Trophoblast cell (in vitro differentiated cells and primary cell): ENCODE measurements around the gene NSG2.

Experiments
- DNase-seq, 2 donors: peaks; one replicate each; pipeline ENCODE4 v3.0.0-alpha.2; 2016
- H2AFZ ChIP-seq: 2 replicates; pipeline ENCODE4 v1.6.1; 2013; ENCODE audit warnings: low read length, moderate library complexity, mild to moderate bottlenecking; ENCODE audit not compliant: insufficient read depth, poor library complexity
- H2AK5ac ChIP-seq: 2 replicates; pipeline ENCODE4 v1.6.1; 2013; ENCODE audit warnings: mild to moderate bottlenecking, low read length
- H2BK120ac ChIP-seq: 2 replicates; pipeline ENCODE4 v1.6.1; 2013; ENCODE audit warnings: low read length, mild to moderate bottlenecking, moderate library complexity; ENCODE audit not compliant: insufficient read depth, poor library complexity
- H2BK12ac ChIP-seq: 2 replicates; pipeline ENCODE4 v1.6.1; 2013; ENCODE audit warnings: mild to moderate bottlenecking, low read length, moderate library complexity
- H2BK5ac ChIP-seq: 2 replicates; pipeline ENCODE4 v1.6.1; 2013; ENCODE audit warnings: low read length, low read depth, moderate library complexity, mild to moderate bottlenecking; ENCODE audit not compliant: poor library complexity
- H3K14ac ChIP-seq: 2 replicates; pipeline ENCODE4 v1.6.1; 2013; ENCODE audit warnings: mild to moderate bottlenecking, low read length
- H3K18ac ChIP-seq: 2 replicates; pipeline ENCODE4 v1.6.1; 2013; ENCODE audit warnings: mild to moderate bottlenecking, low read length
- H3K23ac ChIP-seq: 2 replicates; pipeline ENCODE4 v1.6.1; 2013; ENCODE audit warnings: low read length
- H3K27ac ChIP-seq: 2 replicates; pipeline ENCODE4 v1.5.1; 2013; ENCODE audit warnings: low read depth, mild to moderate bottlenecking, inconsistent platforms, low read length, moderate library complexity
- H3K27me3 ChIP-seq: 2 replicates; pipeline ENCODE4 v1.6.1; 2013; ENCODE audit warnings: inconsistent platforms, mild to moderate bottlenecking, low read length, moderate library complexity; ENCODE audit not compliant: insufficient read depth
- H3K36me3 ChIP-seq, 2 experiments: 1 replicate in 1 of 2; 2 replicates in 1 of 2; pipeline ENCODE4 v1.6.1; 2013; ENCODE audit warnings: low read length in 2 of 2, mild to moderate bottlenecking in 2 of 2, moderate library complexity in 1 of 2; ENCODE audit not compliant: insufficient read depth in 2 of 2, control insufficient read depth in 1 of 2
- H3K4ac ChIP-seq: 2 replicates; pipeline ENCODE4 v1.6.1; 2013; ENCODE audit warnings: low read depth, mild to moderate bottlenecking, low read length, moderate library complexity
- H3K4me1 ChIP-seq, 2 experiments: 1 replicate in 1 of 2; 2 replicates in 1 of 2; pipeline ENCODE4 v1.6.1; 2013; ENCODE audit warnings: low read length in 2 of 2, mild to moderate bottlenecking in 2 of 2, moderate library complexity in 1 of 2; ENCODE audit not compliant: insufficient read depth in 2 of 2, control insufficient read depth in 1 of 2
- H3K4me2 ChIP-seq: 2 replicates; pipeline ENCODE4 v1.6.1; 2013; ENCODE audit warnings: inconsistent platforms, mild to moderate bottlenecking, low read length, moderate library complexity
- H3K4me3 ChIP-seq: 2 replicates; pipeline ENCODE4 v1.5.1; 2013; ENCODE audit warnings: mild to moderate bottlenecking, low read depth, low read length, inconsistent platforms
- H3K79me1 ChIP-seq: one replicate; pipeline ENCODE4 v1.6.1; 2013; ENCODE audit warnings: low read length
- H3K79me2 ChIP-seq: 2 replicates; pipeline ENCODE4 v1.6.1; 2013; ENCODE audit warnings: low read length, mild to moderate bottlenecking; ENCODE audit not compliant: control insufficient read depth, insufficient read depth, poor library complexity
- H3K9ac ChIP-seq: 2 replicates; pipeline ENCODE4 v1.6.1; 2013; ENCODE audit warnings: mild to moderate bottlenecking, low read length
- H3K9me3 ChIP-seq: 2 replicates; pipeline ENCODE4 v1.6.1; 2013; ENCODE audit warnings: low read depth, mild to moderate bottlenecking, control low read depth, inconsistent platforms, low read length; ENCODE audit not compliant: insufficient read depth
- H4K12ac ChIP-seq: 2 replicates; pipeline ENCODE4 v1.6.1; 2013; ENCODE audit warnings: low read depth, mild to moderate bottlenecking, low read length, moderate library complexity
- H4K8ac ChIP-seq: 2 replicates; pipeline ENCODE4 v1.6.1; 2013; ENCODE audit warnings: low read depth, mild to moderate bottlenecking, low read length, moderate library complexity
- H4K91ac ChIP-seq: one replicate; pipeline ENCODE4 v1.6.1; 2013; ENCODE audit warnings: low read depth, mild to moderate bottlenecking, low read length, moderate library complexity
- WGBS: extraction: QIAGEN DNeasy Blood & Tissue Kit; methylation state at CpG from one replicate; pipeline ENCODE4 v1.1.7; 2013; ENCODE audit warnings: missing lambda C conversion rate; ENCODE audit not compliant: insufficient read length, insufficient coverage; ENCODE audit errors: extremely low coverage; 5-methylcytosine and 5-hydroxymethylcytosine counted together

NSG2 gene

GRCh38 chr5:174053905-174054304 is 8.4 kb downstream of the NSG2 start:
- H3K4me3 ChIP-seq, result no peak overlapping the region
- H3K79me2 ChIP-seq, result no peaks in the 10 kb centered on the region
- H3K9ac ChIP-seq, result no peak overlapping the region
- no peak overlapping the region for H3K4ac ChIP-seq
- H2BK5ac ChIP-seq, result no peak overlapping the region
- no peaks in the 10 kb centered on the region for H3K4me1 ChIP-seq
- no peak overlapping the region for H2BK120ac ChIP-seq
- no peak overlapping the region for H4K91ac ChIP-seq
- H3K14ac ChIP-seq, result no peak overlapping the region
- H3K79me1 ChIP-seq, result no peaks in the 10 kb centered on the region
- H4K8ac ChIP-seq, result no peak overlapping the region
- H2AFZ ChIP-seq, result no peak overlapping the region
- no CpG with 5 or more reads among the region's 3 CpGs for WGBS
- no peak overlapping the region for H3K4me2 ChIP-seq
- H3K36me3 ChIP-seq, result no peaks in the 10 kb centered on the region
- no peak overlapping the region for H3K27ac ChIP-seq
- H3K9me3 ChIP-seq, result no peaks in the 10 kb centered on the region
- no peak overlapping the region for H4K12ac ChIP-seq
- no peak overlapping the region for H3K18ac ChIP-seq
- no peak for DNase-seq
- H3K23ac ChIP-seq, result no peak overlapping the region
- no peak overlapping the region for H2BK12ac ChIP-seq
- H3K27me3 ChIP-seq, result no peaks in the 10 kb centered on the region
- no peak overlapping the region for H2AK5ac ChIP-seq

- H3K36me3 ChIP-seq, result no peaks in the 10 kb centered on the region
Observed at GRCh38 chr5:174056064-174056847, 10.8 kb downstream of the NSG2 start.

GRCh38 chr5:174057206-174057605 is 11.7 kb downstream of the NSG2 start:
- no peak overlapping the region for H2BK5ac ChIP-seq
- no peak overlapping the region for H3K18ac ChIP-seq
- H3K27ac ChIP-seq, result no peak overlapping the region
- H3K9me3 ChIP-seq, result no peaks in the 10 kb centered on the region
- H3K4me2 ChIP-seq, result no peak overlapping the region
- H2AFZ ChIP-seq, result no peak overlapping the region
- H3K4ac ChIP-seq, result no peak overlapping the region
- no peak overlapping the region for H4K12ac ChIP-seq
- H3K14ac ChIP-seq, result no peak overlapping the region
- no CpG with 5 or more reads among the region's 6 CpGs for WGBS
- H3K4me3 ChIP-seq, result no peak overlapping the region
- H3K23ac ChIP-seq, result no peak overlapping the region
- H3K79me1 ChIP-seq, result no peaks in the 10 kb centered on the region
- no peak for DNase-seq
- H3K27me3 ChIP-seq, result no peaks in the 10 kb centered on the region
- H2AK5ac ChIP-seq, result no peak overlapping the region
- no peak overlapping the region for H2BK12ac ChIP-seq
- no peaks in the 10 kb centered on the region for H3K36me3 ChIP-seq
- H3K79me2 ChIP-seq, result no peaks in the 10 kb centered on the region
- H3K9ac ChIP-seq, result no peak overlapping the region
- H4K8ac ChIP-seq, result no peak overlapping the region
- no peak overlapping the region for H4K91ac ChIP-seq
- H2BK120ac ChIP-seq, result no peak overlapping the region
- H3K4me1 ChIP-seq, result no peaks in the 10 kb centered on the region

More at GRCh38 chr5:174056064-174056847, 10.8 kb downstream of the NSG2 start:
- Histone ChIP-seq H4K12ac (no peak overlapping the region), H3K4me1 (no peaks in the 10 kb centered on the region), H2BK5ac (no peak overlapping the region), H3K23ac (no peak overlapping the region), H3K4me2 (no peak overlapping the region), H3K14ac (no peak overlapping the region), H4K91ac (no peak overlapping the region), H2AFZ (no peak overlapping the region), H2AK5ac (no peak overlapping the region), H3K4me3 (no peak overlapping the region), H3K4ac (no peak overlapping the region), H2BK120ac (no peak overlapping the region), H3K27me3 (no peaks in the 10 kb centered on the region), H4K8ac (no peak overlapping the region), H2BK12ac (no peak overlapping the region), H3K79me2 (no peaks in the 10 kb centered on the region), H3K18ac (no peak overlapping the region), H3K79me1 (no peaks in the 10 kb centered on the region), H3K9me3 (no peaks in the 10 kb centered on the region), H3K9ac (no peak overlapping the region), H3K27ac (no peak overlapping the region)
- no peak for DNase-seq
- WGBS, result no CpG with 5 or more reads among the region's 4 CpGs

GRCh38 chr5:174058433-174059122 is 13.1 kb downstream of the NSG2 start:
- Histone ChIP-seq H3K9ac (no peak overlapping the region), H2BK5ac (no peak overlapping the region), H3K4me1 (no peaks in the 10 kb centered on the region), H3K79me1 (no peaks in the 10 kb centered on the region), H4K12ac (no peak overlapping the region), H3K4ac (no peak overlapping the region), H2BK12ac (no peak overlapping the region), H4K91ac (no peak overlapping the region), H3K4me3 (no peak overlapping the region), H3K18ac (no peak overlapping the region), H4K8ac (no peak overlapping the region), H3K36me3 (no peaks in the 10 kb centered on the region), H3K79me2 (no peaks in the 10 kb centered on the region), H3K27me3 (no peaks in the 10 kb centered on the region), H2AFZ (no peak overlapping the region), H2AK5ac (no peak overlapping the region), H3K27ac (no peak overlapping the region), H3K23ac (no peak overlapping the region), H2BK120ac (no peak overlapping the region), H3K9me3 (no peaks in the 10 kb centered on the region), H3K14ac (no peak overlapping the region), H3K4me2 (no peak overlapping the region)
- no peak for DNase-seq
- WGBS, result no CpG with 5 or more reads among the region's 2 CpGs
